Endodermal cell (in vitro differentiated cells): ENCODE measurements around the gene IGSF22. TPM values are rescaled to one million over a fixed set of nuclear protein-coding genes. Genes with fewer than 3 reads are reported as not detected.

ENCODE experiments used
- DNase-seq: peaks from one replicate; pipeline ENCODE4 v3.0.0-alpha.2; 2017
- H3K27ac ChIP-seq: 2 replicates; pipeline ENCODE4 v1.5.1; 2013; ENCODE audit warnings: mild to moderate bottlenecking, low read depth, low read length, moderate library complexity
- H3K27me3 ChIP-seq: 2 replicates; pipeline ENCODE4 v1.6.1; 2013; ENCODE audit warnings: mild to moderate bottlenecking, low read length, moderate library complexity; ENCODE audit not compliant: insufficient read depth, control insufficient read depth, poor library complexity, severe bottlenecking
- H3K36me3 ChIP-seq: 2 replicates; pipeline ENCODE4 v1.7.0; 2013; ENCODE audit warnings: mild to moderate bottlenecking, low read length, moderate library complexity; ENCODE audit not compliant: control insufficient read depth, insufficient read depth
- H3K4me1 ChIP-seq: one replicate; pipeline ENCODE4 v1.7.0; 2013; ENCODE audit warnings: low read length; ENCODE audit not compliant: control insufficient read depth, insufficient read depth
- H3K4me3 ChIP-seq: 2 replicates; pipeline ENCODE4 v1.5.1; 2013; ENCODE audit warnings: mild to moderate bottlenecking, low read length, moderate library complexity
- H3K9ac ChIP-seq: 2 replicates; pipeline ENCODE4 v1.6.1; 2013; ENCODE audit warnings: mild to moderate bottlenecking, low read length, moderate library complexity; ENCODE audit not compliant: poor library complexity, severe bottlenecking; ENCODE audit errors: extremely low read depth
- H3K9me3 ChIP-seq: 2 replicates; pipeline ENCODE4 v1.6.1; 2013; ENCODE audit warnings: mild to moderate bottlenecking, low read length, moderate library complexity; ENCODE audit not compliant: control insufficient read depth
- H3K27ac Mint-ChIP-seq: 2 replicates; pipeline ENCODE4 v1.8.0; 2020; ENCODE audit warnings: mixed read lengths
- H3K27me3 Mint-ChIP-seq: 2 replicates; pipeline ENCODE4 v1.8.0; 2021; ENCODE audit warnings: mild to moderate bottlenecking, mixed read lengths; ENCODE audit not compliant: insufficient read depth
- H3K36me3 Mint-ChIP-seq: 2 replicates; pipeline ENCODE4 v1.8.0; 2020; ENCODE audit warnings: low read depth, mixed read lengths
- H3K4me1 Mint-ChIP-seq: 2 replicates; pipeline ENCODE4 v1.8.0; 2020; ENCODE audit warnings: mixed read lengths
- H3K4me3 Mint-ChIP-seq: 2 replicates; pipeline ENCODE4 v1.8.0; 2020; ENCODE audit warnings: mild to moderate bottlenecking, moderate library complexity, mixed read lengths
- H3K9me3 Mint-ChIP-seq: 2 replicates; pipeline ENCODE4 v1.8.0; 2020; ENCODE audit warnings: mild to moderate bottlenecking, mixed read lengths
- WGBS, 2 experiments: methylation state at CpG; one replicate each; pipeline versions ENCODE4 v1.1.5 to v1.1.7; 2013; ENCODE audit warnings: missing lambda C conversion rate in 2 of 2, mixed read lengths in 1 of 2; ENCODE audit not compliant: insufficient coverage in 1 of 2, insufficient read length in 1 of 2; 5-methylcytosine and 5-hydroxymethylcytosine counted together
- total RNA-seq, 2 donors: library from RNA; stranded (reverse); fragmentation: NEBNext Ultra II Directional in 1 of 2; extraction: Animal tissue kit (Norgen Biotek cat#: 25700) in 1 of 2; gene quantifications; 2 replicates in 1 of 2; 3 replicates in 1 of 2; pipeline ENCODE4 v1.2.1, GENCODE V29; 2021
- TF ChIP-seq, protein P1 (sequence below): fragments of 200-600 bp; sonication (generic); conservative IDR thresholded peaks from 2 replicates; pipeline ENCODE4 v1.5.0; 2021; ENCODE audit warnings: antibody characterized with exemption, mild to moderate bottlenecking

The IGSF22 gene
- total RNA-seq, 2 donors from 2014 or later: 0.22 to 1.6 TPM

DNA sequence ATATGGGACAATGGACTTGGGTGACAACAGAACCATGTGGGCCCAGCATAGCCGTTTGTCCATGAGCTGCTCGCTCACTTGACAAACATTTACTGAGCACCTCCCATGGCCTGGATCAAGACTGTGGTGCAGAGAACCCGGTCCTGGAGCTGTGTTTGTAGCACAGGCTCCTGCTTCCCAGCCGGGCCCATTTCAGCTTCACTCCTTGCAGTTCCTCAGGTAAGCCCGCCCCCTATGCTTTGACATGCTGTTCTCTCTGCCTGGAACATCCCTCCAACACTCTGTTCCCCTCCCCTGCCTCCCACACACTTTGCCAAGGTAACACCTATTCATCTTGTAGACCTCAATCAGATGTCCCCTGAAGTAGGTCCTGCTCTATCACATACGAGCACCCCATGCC, 19.3 kb upstream of the IGSF22 start:
- TF ChIP-seq, protein P1, sequence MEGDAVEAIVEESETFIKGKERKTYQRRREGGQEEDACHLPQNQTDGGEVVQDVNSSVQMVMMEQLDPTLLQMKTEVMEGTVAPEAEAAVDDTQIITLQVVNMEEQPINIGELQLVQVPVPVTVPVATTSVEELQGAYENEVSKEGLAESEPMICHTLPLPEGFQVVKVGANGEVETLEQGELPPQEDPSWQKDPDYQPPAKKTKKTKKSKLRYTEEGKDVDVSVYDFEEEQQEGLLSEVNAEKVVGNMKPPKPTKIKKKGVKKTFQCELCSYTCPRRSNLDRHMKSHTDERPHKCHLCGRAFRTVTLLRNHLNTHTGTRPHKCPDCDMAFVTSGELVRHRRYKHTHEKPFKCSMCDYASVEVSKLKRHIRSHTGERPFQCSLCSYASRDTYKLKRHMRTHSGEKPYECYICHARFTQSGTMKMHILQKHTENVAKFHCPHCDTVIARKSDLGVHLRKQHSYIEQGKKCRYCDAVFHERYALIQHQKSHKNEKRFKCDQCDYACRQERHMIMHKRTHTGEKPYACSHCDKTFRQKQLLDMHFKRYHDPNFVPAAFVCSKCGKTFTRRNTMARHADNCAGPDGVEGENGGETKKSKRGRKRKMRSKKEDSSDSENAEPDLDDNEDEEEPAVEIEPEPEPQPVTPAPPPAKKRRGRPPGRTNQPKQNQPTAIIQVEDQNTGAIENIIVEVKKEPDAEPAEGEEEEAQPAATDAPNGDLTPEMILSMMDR: no peak
- 85 to 87% methylated on average over 3 to 6 of the region's 6 CpGs for WGBS, 2 experiments
- DNase-seq: no peak
- Histone ChIP-seq H3K27me3 (no peaks in the 10 kb centered on the region), H3K4me1 (no peaks in the 10 kb centered on the region), H3K9ac (no peak overlapping the region), H3K9me3 (no peaks in the 10 kb centered on the region), H3K4me3 (no peak overlapping the region), H3K27ac (no peak overlapping the region), H3K36me3 (no peaks in the 10 kb centered on the region)
- H3K9me3 Mint-ChIP-seq: no peaks in the 10 kb centered on the region
- no peak overlapping the region for H3K27ac Mint-ChIP-seq
- H3K36me3 Mint-ChIP-seq: peaks cover 2% of the 10 kb centered on the region
- H3K4me1 Mint-ChIP-seq: peaks cover 7% of the 10 kb centered on the region
- no peak overlapping the region for H3K4me3 Mint-ChIP-seq
- H3K27me3 Mint-ChIP-seq: no peaks in the 10 kb centered on the region

DNA sequence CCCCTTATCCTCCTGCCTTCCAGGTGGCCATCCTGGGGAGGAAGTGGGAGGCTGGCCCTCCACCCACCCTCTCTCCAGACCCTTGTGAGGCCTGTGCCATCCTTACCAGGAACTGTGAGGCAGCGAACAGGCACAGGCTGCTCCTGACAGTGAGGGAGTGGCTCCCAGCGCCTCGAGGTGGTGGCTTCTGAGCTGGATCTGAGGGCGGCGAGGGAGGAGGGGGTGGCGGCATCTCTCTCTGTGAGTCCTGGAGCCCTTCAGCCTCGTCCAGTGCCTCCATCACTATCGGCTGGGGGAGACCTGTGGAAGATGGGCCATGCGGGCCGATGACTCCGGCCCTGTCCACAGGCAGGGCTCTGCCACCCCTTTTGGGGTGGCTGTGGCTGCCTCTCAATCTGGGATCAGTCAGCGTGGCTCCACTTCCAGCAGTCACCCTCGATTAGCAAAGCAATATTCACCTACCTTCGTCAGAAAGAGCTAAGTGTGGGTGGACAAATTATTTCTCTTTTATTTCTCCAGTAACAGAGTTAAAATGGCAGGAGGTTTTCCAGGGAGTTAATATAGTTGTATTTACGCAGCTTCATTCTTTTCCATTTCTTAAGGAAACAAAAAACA, 18.0 kb upstream of the IGSF22 start:
- H3K9me3 ChIP-seq: no peaks in the 10 kb centered on the region
- Mint-ChIP-seq H3K27ac (no peak overlapping the region), H3K4me3 (no peak overlapping the region), H3K9me3 (no peaks in the 10 kb centered on the region), H3K27me3 (no peaks in the 10 kb centered on the region), H3K36me3 (peaks cover 6% of the 10 kb centered on the region), H3K4me1 (peaks cover 12% of the 10 kb centered on the region)
- H3K9ac ChIP-seq: no peak overlapping the region
- H3K4me3 ChIP-seq: no peak overlapping the region
- no peaks in the 10 kb centered on the region for H3K27me3 ChIP-seq
- peaks cover 4% of the 10 kb centered on the region for H3K4me1 ChIP-seq
- H3K36me3 ChIP-seq: no peaks in the 10 kb centered on the region
- DNase-seq: no peak
- TF ChIP-seq, protein P1: no peak
- 90 to 91% methylated on average over 3 to 14 of the region's 15 CpGs for WGBS, 2 experiments
- no peak overlapping the region for H3K27ac ChIP-seq

DNA sequence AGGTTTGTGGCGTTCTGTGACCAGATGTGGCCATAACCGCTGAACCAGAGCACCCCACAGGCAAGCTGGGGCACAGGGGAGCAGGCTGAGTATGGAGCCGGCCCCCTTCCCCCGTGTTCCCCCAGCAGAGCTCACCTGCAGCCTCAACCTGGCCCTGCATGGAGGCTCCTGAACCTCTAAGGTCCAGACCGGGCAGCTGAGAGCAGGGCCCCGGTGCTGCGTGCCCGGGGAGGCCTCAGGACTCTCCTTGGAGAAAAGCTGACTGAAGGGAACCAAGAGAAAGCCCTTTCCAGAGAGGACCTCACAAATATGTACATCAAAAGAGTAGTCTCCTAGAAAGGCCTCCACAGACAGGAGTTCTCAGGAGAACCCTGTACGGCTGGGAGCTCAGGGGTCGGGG, 17.4 kb upstream of the IGSF22 start:
- Mint-ChIP-seq H3K4me1 (peaks cover 12% of the 10 kb centered on the region), H3K9me3 (no peaks in the 10 kb centered on the region), H3K27me3 (no peaks in the 10 kb centered on the region), H3K4me3 (no peak overlapping the region), H3K27ac (no peak overlapping the region), H3K36me3 (peaks cover 6% of the 10 kb centered on the region)
- Histone ChIP-seq H3K27me3 (no peaks in the 10 kb centered on the region), H3K9me3 (no peaks in the 10 kb centered on the region), H3K9ac (no peak overlapping the region), H3K4me1 (peaks cover 4% of the 10 kb centered on the region), H3K4me3 (no peak overlapping the region), H3K36me3 (no peaks in the 10 kb centered on the region), H3K27ac (no peak overlapping the region)
- 88 to 98% methylated on average over 5 to 10 of the region's 10 CpGs for WGBS, 2 experiments
- no peak for DNase-seq
- TF ChIP-seq, protein P1: no peak
